GM21390 (cell line): ENCODE data around the gene SPPL2B.

Experiments
- ATAC-seq: cut with Tn5 transposase; IDR thresholded peaks from one replicate; pipeline ENCODE4 v1.9.1; 2021; ENCODE audit not compliant: unreplicated experiment

Gene SPPL2B

GRCh38 chr19:2353887-2354592 is 25.6 kb downstream of the SPPL2B start:
- no peak for ATAC-seq

- ATAC-seq = no peak
These were observed 26.2 kb downstream of the SPPL2B start for GRCh38 chr19:2354670-2355069.

- ATAC-seq = no peak
These were observed 26.9 kb downstream of the SPPL2B start for GRCh38 chr19:2355168-2356035.

GRCh38 chr19:2356036-2356646 is 27.7 kb downstream of the SPPL2B start:
- no peak for ATAC-seq

GRCh38 chr19:2357279-2358206 is 29.1 kb downstream of the SPPL2B start:
- no peak for ATAC-seq

- no peak for ATAC-seq
These were observed 30.2 kb downstream of the SPPL2B start for GRCh38 chr19:2358548-2359173.

- no peak for ATAC-seq
These were observed 31.7 kb downstream of the SPPL2B start, which contains the start of gene TMPRSS9 for GRCh38 chr19:2359992-2360685. Gene TMPRSS9, plus strand, starts transcription at chr19:2360265. Its CDS starts 29,521 bp downstream, at chr19:2389786.

GRCh38 chr19:2360833-2361232 is 32.3 kb downstream of the SPPL2B start:
- ATAC-seq = no peak

- ATAC-seq = no peak
These were observed 33.0 kb downstream of the SPPL2B start for GRCh38 chr19:2361246-2362045.

- no peak for ATAC-seq
These were observed 33.8 kb downstream of the SPPL2B start for GRCh38 chr19:2362046-2362969.

GRCh38 chr19:2362970-2363300 is 34.5 kb downstream of the SPPL2B start:
- no peak for ATAC-seq

GRCh38 chr19:2363419-2363818 is 34.9 kb downstream of the SPPL2B start:
- ATAC-seq = no peak

- no peak for ATAC-seq
These were observed 36.9 kb downstream of the SPPL2B start for GRCh38 chr19:2365201-2365970.

GRCh38 chr19:2371656-2372055 is 43.2 kb downstream of the SPPL2B start:
- ATAC-seq = no peak

- no peak for ATAC-seq
These were observed 43.7 kb downstream of the SPPL2B start for GRCh38 chr19:2372076-2372612.

GRCh38 chr19:2374808-2375207 is 46.3 kb downstream of the SPPL2B start:
- no peak for ATAC-seq
